ENCODE data around the gene ZNF521.

ZNF521 gene

DNA sequence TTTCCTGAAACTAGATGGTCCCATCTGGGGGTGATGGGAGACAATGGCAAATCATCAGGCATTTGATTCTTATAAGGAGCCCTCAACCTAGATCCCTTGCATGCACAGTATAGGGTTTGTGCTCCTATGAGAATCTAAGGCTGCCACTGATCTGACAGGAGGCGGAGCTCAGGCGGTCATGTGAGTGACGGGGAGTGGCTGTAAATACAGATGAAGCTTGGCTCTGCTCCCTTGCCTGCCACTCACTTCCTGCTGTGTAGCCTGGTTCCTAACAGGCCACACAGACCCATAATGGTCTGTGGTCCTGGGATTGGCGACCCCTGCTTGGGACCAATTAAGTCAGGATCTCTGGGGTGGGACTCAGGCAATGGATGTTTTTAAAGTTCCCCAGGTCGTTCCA lies 293.4 kb downstream of the ZNF521 start:
- Histone ChIP-seq H2BK15ac (ENCODE audit: low read length) (no peak overlapping the region), H2BK12ac (ENCODE audit: low read length) (no peak overlapping the region), H3K18ac (ENCODE audit: low read length) (no peak overlapping the region), H4K91ac (ENCODE audit: low read depth, low read length, poor library complexity) (no peak overlapping the region), H3K9me3 (replicated peaks in 1 of 2; ENCODE audit: control insufficient read depth in 2 of 2, insufficient read depth in 1 of 2, low read depth in 1 of 2, low read length in 2 of 2) (no peaks in the 10 kb centered on the region), H2AFZ (ENCODE audit: low read length) (no peak overlapping the region), H3K4me2 (ENCODE audit: insufficient read depth, low read length, poor library complexity, severe bottlenecking) (no peak overlapping the region), H3K27ac (replicated peaks; ENCODE audit: low read length) (no peak overlapping the region), H4K8ac (ENCODE audit: low read depth, low read length) (no peak overlapping the region), H3K14ac (ENCODE audit: low read length) (no peak overlapping the region), H3K79me1 (ENCODE audit: low read depth, low read length) (peaks cover 1% of the 10 kb centered on the region), H2BK5ac (ENCODE audit: low read length) (no peak overlapping the region), H2AK5ac (ENCODE audit: low read depth, low read length) (no peak overlapping the region), H3K4me3 (ENCODE audit: low read length in 2 of 2) (no peak overlapping the region), H3K9ac (ENCODE audit: low read depth, low read length, poor library complexity) (no peak overlapping the region), H3K23ac (ENCODE audit: low read depth, low read length, poor library complexity) (no peak overlapping the region), H3K36me3 (replicated peaks in 1 of 2; ENCODE audit: control insufficient read depth in 2 of 2, insufficient read depth in 2 of 2, low read length in 2 of 2) (peaks cover 7 to 37% of the 10 kb centered on the region in 2 donors), H3K27me3 (ENCODE audit: control insufficient read depth in 3 of 3, insufficient read depth in 3 of 3, low read depth in 1 of 3, low read length in 3 of 3) (no peaks in the 10 kb centered on the region), H2BK120ac (ENCODE audit: low read depth, low read length) (no peak overlapping the region), H3K4me1 (ENCODE audit: control insufficient read depth in 2 of 2, insufficient read depth in 1 of 2, low read depth in 1 of 2, low read length in 2 of 2) (peaks cover 0 to 4% of the 10 kb centered on the region in 2 donors), H3K4ac (ENCODE audit: low read length) (no peak overlapping the region)
- WGBS, 2 donors (ENCODE audit: extremely low coverage in 2 of 2, insufficient read length in 2 of 2, insufficient replicate concordance in 1 of 2), result no CpG with 5 or more reads among the region's 5 CpGs
- no peak for DNase-seq (ENCODE audit: low spot score)

DNA sequence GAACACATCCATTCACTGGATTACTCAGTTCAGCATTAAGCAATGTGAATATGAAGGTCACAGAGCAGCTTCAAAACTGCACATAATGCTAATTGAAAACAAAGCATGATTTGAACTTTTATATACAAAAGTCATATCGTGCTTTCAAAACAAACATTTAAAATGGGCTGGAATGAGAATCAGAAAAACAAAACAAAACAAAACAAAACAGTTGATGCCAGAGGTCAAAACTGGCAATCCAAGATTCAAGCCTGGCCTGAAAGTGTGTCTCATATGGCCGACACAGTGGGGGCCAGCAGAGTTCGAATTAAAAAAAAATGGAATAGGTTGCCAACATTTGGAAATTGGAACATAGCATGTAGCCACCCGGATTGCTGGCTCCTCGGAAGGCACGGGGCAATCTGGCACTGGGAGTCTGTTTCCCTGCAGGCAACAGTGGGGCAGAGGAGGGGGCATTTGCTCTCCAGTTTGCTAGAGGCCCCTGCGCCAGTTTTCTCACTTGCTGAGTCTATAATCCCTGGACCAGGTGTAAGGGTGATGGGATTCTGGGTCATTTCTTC lies 294.4 kb downstream of the ZNF521 start:
- Histone ChIP-seq H3K4ac (ENCODE audit: low read length) (no peak overlapping the region), H3K79me1 (ENCODE audit: low read depth, low read length) (no peaks in the 10 kb centered on the region), H2BK15ac (ENCODE audit: low read length) (no peak overlapping the region), H3K9me3 (replicated peaks in 1 of 2; ENCODE audit: control insufficient read depth in 2 of 2, insufficient read depth in 1 of 2, low read depth in 1 of 2, low read length in 2 of 2) (no peaks in the 10 kb centered on the region), H3K4me3 (ENCODE audit: low read length in 2 of 2) (no peak overlapping the region), H3K4me2 (ENCODE audit: insufficient read depth, low read length, poor library complexity, severe bottlenecking) (no peak overlapping the region), H3K9ac (ENCODE audit: low read depth, low read length, poor library complexity) (no peak overlapping the region), H3K23ac (ENCODE audit: low read depth, low read length, poor library complexity) (no peak overlapping the region), H4K8ac (ENCODE audit: low read depth, low read length) (no peak overlapping the region), H3K27me3 (ENCODE audit: control insufficient read depth in 3 of 3, insufficient read depth in 3 of 3, low read depth in 1 of 3, low read length in 3 of 3) (no peaks in the 10 kb centered on the region), H3K18ac (ENCODE audit: low read length) (no peak overlapping the region), H2AFZ (ENCODE audit: low read length) (no peak overlapping the region), H2AK5ac (ENCODE audit: low read depth, low read length) (no peak overlapping the region), H4K91ac (ENCODE audit: low read depth, low read length, poor library complexity) (no peak overlapping the region), H2BK12ac (ENCODE audit: low read length) (no peak overlapping the region), H3K27ac (replicated peaks; ENCODE audit: low read length) (no peak overlapping the region), H2BK120ac (ENCODE audit: low read depth, low read length) (no peak overlapping the region), H3K4me1 (ENCODE audit: control insufficient read depth in 2 of 2, insufficient read depth in 1 of 2, low read depth in 1 of 2, low read length in 2 of 2) (peaks cover 0 to 4% of the 10 kb centered on the region in 2 donors), H3K36me3 (replicated peaks in 1 of 2; ENCODE audit: control insufficient read depth in 2 of 2, insufficient read depth in 2 of 2, low read length in 2 of 2) (peaks cover 4 to 30% of the 10 kb centered on the region in 2 donors), H3K14ac (ENCODE audit: low read length) (no peak overlapping the region), H2BK5ac (ENCODE audit: low read length) (no peak overlapping the region)
- WGBS, 2 donors (ENCODE audit: extremely low coverage in 2 of 2, insufficient read length in 2 of 2, insufficient replicate concordance in 1 of 2), result no CpG with 5 or more reads among the region's 7 CpGs
- no peak for DNase-seq (ENCODE audit: low spot score)

DNA sequence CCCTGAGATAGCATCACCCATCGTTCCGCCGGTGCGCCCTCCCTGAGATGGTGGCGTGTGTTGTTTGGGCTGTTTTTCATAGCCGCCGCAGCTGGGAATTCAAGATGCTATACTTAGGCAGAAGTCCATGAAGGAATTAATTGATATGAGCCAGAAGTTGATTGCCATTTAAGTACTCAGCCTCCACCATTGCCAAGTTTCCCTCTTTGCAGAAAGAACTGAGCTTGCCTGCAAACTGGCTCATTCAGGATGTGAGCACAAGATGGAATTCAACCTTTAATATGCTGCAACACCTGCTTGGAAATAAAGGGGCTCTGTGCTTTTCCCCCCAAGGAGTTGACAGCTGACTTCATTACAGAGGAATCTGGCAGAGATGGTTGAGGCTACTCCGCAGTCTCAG lies 295.5 kb downstream of the ZNF521 start:
- Histone ChIP-seq H3K9ac (ENCODE audit: low read depth, low read length, poor library complexity) (no peak overlapping the region), H3K4me1 (ENCODE audit: control insufficient read depth in 2 of 2, insufficient read depth in 1 of 2, low read depth in 1 of 2, low read length in 2 of 2) (peaks cover 0 to 2% of the 10 kb centered on the region in 2 donors), H3K4ac (ENCODE audit: low read length) (no peak overlapping the region), H2BK5ac (ENCODE audit: low read length) (no peak overlapping the region), H3K9me3 (replicated peaks in 1 of 2; ENCODE audit: control insufficient read depth in 2 of 2, insufficient read depth in 1 of 2, low read depth in 1 of 2, low read length in 2 of 2) (no peaks in the 10 kb centered on the region), H3K18ac (ENCODE audit: low read length) (no peak overlapping the region), H2BK15ac (ENCODE audit: low read length) (no peak overlapping the region), H2AK5ac (ENCODE audit: low read depth, low read length) (no peak overlapping the region), H3K27me3 (ENCODE audit: control insufficient read depth in 3 of 3, insufficient read depth in 3 of 3, low read depth in 1 of 3, low read length in 3 of 3) (no peaks in the 10 kb centered on the region), H4K8ac (ENCODE audit: low read depth, low read length) (no peak overlapping the region), H2AFZ (ENCODE audit: low read length) (no peak overlapping the region), H3K4me3 (ENCODE audit: low read length in 2 of 2) (no peak overlapping the region), H2BK12ac (ENCODE audit: low read length) (no peak overlapping the region), H3K79me1 (ENCODE audit: low read depth, low read length) (no peaks in the 10 kb centered on the region), H3K4me2 (ENCODE audit: insufficient read depth, low read length, poor library complexity, severe bottlenecking) (no peak overlapping the region), H3K27ac (replicated peaks; ENCODE audit: low read length) (no peak overlapping the region), H3K23ac (ENCODE audit: low read depth, low read length, poor library complexity) (no peak overlapping the region), H3K14ac (ENCODE audit: low read length) (no peak overlapping the region), H3K36me3 (replicated peaks in 1 of 2; ENCODE audit: control insufficient read depth in 2 of 2, insufficient read depth in 2 of 2, low read length in 2 of 2) (peaks cover 2 to 19% of the 10 kb centered on the region in 2 donors), H4K91ac (ENCODE audit: low read depth, low read length, poor library complexity) (no peak overlapping the region), H2BK120ac (ENCODE audit: low read depth, low read length) (no peak overlapping the region)
- WGBS, 2 donors (ENCODE audit: extremely low coverage in 2 of 2, insufficient read length in 2 of 2, insufficient replicate concordance in 1 of 2), result no CpG with 5 or more reads among the region's 8 CpGs
- no peak for DNase-seq (ENCODE audit: low spot score)

DNA sequence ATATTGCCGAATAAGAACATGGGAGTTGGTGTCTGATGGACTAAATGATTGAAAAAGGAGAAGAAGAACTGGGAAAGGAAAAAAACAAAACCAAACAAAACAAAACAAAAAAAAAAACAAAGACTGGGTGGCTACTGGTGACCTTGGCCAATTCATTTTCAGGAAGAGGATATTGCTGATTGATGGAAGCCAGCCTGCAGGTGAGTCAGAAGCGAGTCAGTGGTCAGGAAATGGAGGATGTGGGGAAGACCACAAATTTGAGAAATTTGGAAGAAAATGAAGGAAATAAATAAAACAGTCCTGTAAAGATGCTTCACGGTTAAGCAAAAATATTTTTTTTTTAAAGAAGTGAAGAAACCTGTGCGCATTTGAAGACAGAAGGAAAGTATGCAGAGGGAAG lies 296.9 kb downstream of the ZNF521 start:
- peaks cover 0 to 3% of the 10 kb centered on the region in 2 donors for H3K4me1 ChIP-seq (ENCODE audit: control insufficient read depth in 2 of 2, insufficient read depth in 1 of 2, low read depth in 1 of 2, low read length in 2 of 2)
- no peak overlapping the region for H3K14ac ChIP-seq (ENCODE audit: low read length)
- H2BK120ac ChIP-seq (ENCODE audit: low read depth, low read length), result no peak overlapping the region
- no peaks in the 10 kb centered on the region for H3K9me3 ChIP-seq (replicated peaks in 1 of 2; ENCODE audit: control insufficient read depth in 2 of 2, insufficient read depth in 1 of 2, low read depth in 1 of 2, low read length in 2 of 2)
- DNase-seq (ENCODE audit: low spot score), result no peak
- no peak overlapping the region for H2BK5ac ChIP-seq (ENCODE audit: low read length)
- H2AFZ ChIP-seq (ENCODE audit: low read length), result no peak overlapping the region
- no peak overlapping the region for H3K23ac ChIP-seq (ENCODE audit: low read depth, low read length, poor library complexity)
- H3K27me3 ChIP-seq (ENCODE audit: control insufficient read depth in 3 of 3, insufficient read depth in 3 of 3, low read depth in 1 of 3, low read length in 3 of 3), result no peaks in the 10 kb centered on the region
- H2AK5ac ChIP-seq (ENCODE audit: low read depth, low read length), result no peak overlapping the region
- no peak overlapping the region for H3K4me2 ChIP-seq (ENCODE audit: insufficient read depth, low read length, poor library complexity, severe bottlenecking)
- H3K18ac ChIP-seq (ENCODE audit: low read length), result no peak overlapping the region
- H3K36me3 ChIP-seq (replicated peaks in 1 of 2; ENCODE audit: control insufficient read depth in 2 of 2, insufficient read depth in 2 of 2, low read length in 2 of 2), result peaks cover 2 to 7% of the 10 kb centered on the region in 2 donors
- no peaks in the 10 kb centered on the region for H3K79me1 ChIP-seq (ENCODE audit: low read depth, low read length)
- no peak overlapping the region for H4K91ac ChIP-seq (ENCODE audit: low read depth, low read length, poor library complexity)
- H3K27ac ChIP-seq (replicated peaks; ENCODE audit: low read length), result no peak overlapping the region
- no peak overlapping the region for H3K4ac ChIP-seq (ENCODE audit: low read length)
- no peak overlapping the region for H3K9ac ChIP-seq (ENCODE audit: low read depth, low read length, poor library complexity)
- H2BK12ac ChIP-seq (ENCODE audit: low read length), result no peak overlapping the region
- H4K8ac ChIP-seq (ENCODE audit: low read depth, low read length), result no peak overlapping the region
- H2BK15ac ChIP-seq (ENCODE audit: low read length), result no peak overlapping the region
- no peak overlapping the region for H3K4me3 ChIP-seq (ENCODE audit: low read length in 2 of 2)
- WGBS, 2 donors (ENCODE audit: extremely low coverage in 2 of 2, insufficient read length in 2 of 2, insufficient replicate concordance in 1 of 2), result no CpG with 5 or more reads among the region's 4 CpGs
